ENCODE results near the gene ABCA5.

The ABCA5 gene

GRCh38 chr17:69346766-69347165, 19.8 kb upstream of the ABCA5 start:
- Mint-ChIP-seq H3K27ac (ENCODE audit: low read depth) (no peak overlapping the region), H3K4me3 (no peak overlapping the region), H3K36me3 (ENCODE audit: insufficient read depth) (no peaks in the 10 kb centered on the region), H3K4me1 (no peaks in the 10 kb centered on the region), H3K27me3 (peaks cover 70% of the 10 kb centered on the region), H3K9me3 (no peaks in the 10 kb centered on the region)
- DNase-seq (ENCODE audit: low spot score in 2 of 2) (no peak), ATAC-seq (replicated peaks; ENCODE audit: extremely low read depth, poor library complexity, severe bottlenecking) (no peak)

GRCh38 chr17:69344939-69345338, 18.0 kb upstream of the ABCA5 start:
- Mint-ChIP-seq H3K4me1 (no peaks in the 10 kb centered on the region), H3K27ac (ENCODE audit: low read depth) (no peak overlapping the region), H3K9me3 (no peaks in the 10 kb centered on the region), H3K36me3 (ENCODE audit: insufficient read depth) (no peaks in the 10 kb centered on the region), H3K4me3 (no peak overlapping the region), H3K27me3 (peaks cover 58% of the 10 kb centered on the region)
- DNase-seq (ENCODE audit: low spot score in 2 of 2) (no peak), ATAC-seq (replicated peaks; ENCODE audit: extremely low read depth, poor library complexity, severe bottlenecking) (no peak)

GRCh38 chr17:69342896-69343644, 16.1 kb upstream of the ABCA5 start:
- Mint-ChIP-seq H3K27me3 (peaks cover 50% of the 10 kb centered on the region), H3K9me3 (no peaks in the 10 kb centered on the region), H3K4me1 (no peaks in the 10 kb centered on the region), H3K4me3 (no peak overlapping the region), H3K27ac (ENCODE audit: low read depth) (no peak overlapping the region), H3K36me3 (ENCODE audit: insufficient read depth) (no peaks in the 10 kb centered on the region)
- ATAC-seq (replicated peaks; ENCODE audit: extremely low read depth, poor library complexity, severe bottlenecking) (no peak), DNase-seq (ENCODE audit: low spot score in 2 of 2) (no peak)

- H3K9me3 Mint-ChIP-seq = no peaks in the 10 kb centered on the region
- peaks cover 59% of the 10 kb centered on the region for H3K27me3 Mint-ChIP-seq
- ATAC-seq (replicated peaks; ENCODE audit: extremely low read depth, poor library complexity, severe bottlenecking) (no peak), DNase-seq (ENCODE audit: low spot score in 2 of 2) (no peak)
- no peak overlapping the region for H3K4me3 Mint-ChIP-seq
- no peaks in the 10 kb centered on the region for H3K4me1 Mint-ChIP-seq
- no peaks in the 10 kb centered on the region for H3K36me3 Mint-ChIP-seq (ENCODE audit: insufficient read depth)
- H3K27ac Mint-ChIP-seq (ENCODE audit: low read depth) = no peak overlapping the region
Observed at GRCh38 chr17:69339937-69340336, 13.0 kb upstream of the ABCA5 start.

GRCh38 chr17:69336996-69337395, 10.1 kb upstream of the ABCA5 start:
- H3K4me1 Mint-ChIP-seq = no peaks in the 10 kb centered on the region
- ATAC-seq (replicated peaks; ENCODE audit: extremely low read depth, poor library complexity, severe bottlenecking) = no peak
- H3K27me3 Mint-ChIP-seq = peaks cover 63% of the 10 kb centered on the region
- no peak for DNase-seq (ENCODE audit: low spot score in 2 of 2)
- no peaks in the 10 kb centered on the region for H3K36me3 Mint-ChIP-seq (ENCODE audit: insufficient read depth)
- H3K4me3 Mint-ChIP-seq = no peak overlapping the region
- no peak overlapping the region for H3K27ac Mint-ChIP-seq (ENCODE audit: low read depth)
- no peaks in the 10 kb centered on the region for H3K9me3 Mint-ChIP-seq

GRCh38 chr17:69336580-69336979, 9.6 kb upstream of the ABCA5 start:
- DNase-seq (ENCODE audit: low spot score in 2 of 2) (no peak), ATAC-seq (replicated peaks; ENCODE audit: extremely low read depth, poor library complexity, severe bottlenecking) (no peak)
- Mint-ChIP-seq H3K4me1 (no peaks in the 10 kb centered on the region), H3K27me3 (peaks cover 60% of the 10 kb centered on the region), H3K36me3 (ENCODE audit: insufficient read depth) (no peaks in the 10 kb centered on the region), H3K4me3 (no peak overlapping the region), H3K27ac (ENCODE audit: low read depth) (no peak overlapping the region), H3K9me3 (no peaks in the 10 kb centered on the region)

- H3K4me3 Mint-ChIP-seq = no peak overlapping the region
- no peaks in the 10 kb centered on the region for H3K4me1 Mint-ChIP-seq
- H3K27me3 Mint-ChIP-seq = peaks cover 60% of the 10 kb centered on the region
- no peak for DNase-seq (ENCODE audit: low spot score in 2 of 2)
- no peaks in the 10 kb centered on the region for H3K9me3 Mint-ChIP-seq
- no peak for ATAC-seq (replicated peaks; ENCODE audit: extremely low read depth, poor library complexity, severe bottlenecking)
- H3K36me3 Mint-ChIP-seq (ENCODE audit: insufficient read depth) = no peaks in the 10 kb centered on the region
- H3K27ac Mint-ChIP-seq (ENCODE audit: low read depth) = no peak overlapping the region
Observed at GRCh38 chr17:69335058-69335457, 8.1 kb upstream of the ABCA5 start.

- DNase-seq (ENCODE audit: low spot score in 2 of 2) = no peak
- Mint-ChIP-seq H3K4me1 (no peaks in the 10 kb centered on the region), H3K4me3 (no peak overlapping the region), H3K9me3 (no peaks in the 10 kb centered on the region), H3K27me3 (peaks cover 57% of the 10 kb centered on the region), H3K27ac (ENCODE audit: low read depth) (no peak overlapping the region), H3K36me3 (ENCODE audit: insufficient read depth) (no peaks in the 10 kb centered on the region)
- no peak for ATAC-seq (replicated peaks; ENCODE audit: extremely low read depth, poor library complexity, severe bottlenecking)
Observed at GRCh38 chr17:69333561-69333960, 6.6 kb upstream of the ABCA5 start.

- peaks cover 7% of the 10 kb centered on the region for H3K36me3 Mint-ChIP-seq (ENCODE audit: insufficient read depth)
- H3K27ac Mint-ChIP-seq (ENCODE audit: low read depth) = no peak overlapping the region
- H3K4me1 Mint-ChIP-seq = peaks cover 8% of the 10 kb centered on the region
- DNase-seq (ENCODE audit: low spot score in 2 of 2) (no peak), ATAC-seq (replicated peaks; ENCODE audit: extremely low read depth, poor library complexity, severe bottlenecking) (no peak)
- no peaks in the 10 kb centered on the region for H3K9me3 Mint-ChIP-seq
- H3K4me3 Mint-ChIP-seq = no peak overlapping the region
- peaks cover 49% of the 10 kb centered on the region for H3K27me3 Mint-ChIP-seq
Observed at GRCh38 chr17:69331756-69332155, 4.8 kb upstream of the ABCA5 start.

GRCh38 chr17:69326377-69327059, 415 bp downstream of the ABCA5 start:
- H3K27me3 Mint-ChIP-seq = peaks cover 6% of the 10 kb centered on the region
- H3K9me3 Mint-ChIP-seq = no peaks in the 10 kb centered on the region
- H3K4me1 Mint-ChIP-seq = peaks cover 32% of the 10 kb centered on the region
- DNase-seq (ENCODE audit: low spot score in 2 of 2) = no peak
- H3K27ac Mint-ChIP-seq (ENCODE audit: low read depth) = peak overlapping the region; percentile 89
- peaks cover 7% of the 10 kb centered on the region for H3K36me3 Mint-ChIP-seq (ENCODE audit: insufficient read depth)
- peak overlapping the region; percentile 98 for H3K4me3 Mint-ChIP-seq
- no peak for ATAC-seq (replicated peaks; ENCODE audit: extremely low read depth, poor library complexity, severe bottlenecking)

- Mint-ChIP-seq H3K4me3 (peak overlapping the region; percentile 98), H3K27me3 (peaks cover 6% of the 10 kb centered on the region), H3K36me3 (ENCODE audit: insufficient read depth) (peaks cover 7% of the 10 kb centered on the region), H3K9me3 (no peaks in the 10 kb centered on the region), H3K4me1 (peaks cover 32% of the 10 kb centered on the region), H3K27ac (ENCODE audit: low read depth) (peak overlapping the region; percentile 89)
- ATAC-seq (replicated peaks; ENCODE audit: extremely low read depth, poor library complexity, severe bottlenecking) = no peak
- DNase-seq (ENCODE audit: low spot score in 2 of 2) = no peak
Observed at GRCh38 chr17:69325518-69326376, 1.2 kb downstream of the ABCA5 start.

- Mint-ChIP-seq H3K27ac (ENCODE audit: low read depth) (no peak overlapping the region), H3K36me3 (ENCODE audit: insufficient read depth) (peaks cover 7% of the 10 kb centered on the region), H3K4me3 (no peak overlapping the region)
Observed at GRCh38 chr17:69323806-69324205, 3.1 kb downstream of the ABCA5 start.

More at GRCh38 chr17:69323806-69324205, 3.1 kb downstream of the ABCA5 start:
- peaks cover 38% of the 10 kb centered on the region for H3K4me1 Mint-ChIP-seq
- no peaks in the 10 kb centered on the region for H3K9me3 Mint-ChIP-seq
- H3K27me3 Mint-ChIP-seq = no peaks in the 10 kb centered on the region
- ATAC-seq (replicated peaks; ENCODE audit: extremely low read depth, poor library complexity, severe bottlenecking) (no peak), DNase-seq (ENCODE audit: low spot score in 2 of 2) (no peak)

All from central memory CD8-positive, alpha-beta T cell (primary cell).